ENCODE results near the gene DLGAP1. TPM values are rescaled to one million over a fixed set of nuclear protein-coding genes. Genes with fewer than 3 reads are reported as not detected.

DLGAP1 gene
- total and polyA plus RNA-seq, 2 donors, result 2.1 to 7.5 TPM

DNA sequence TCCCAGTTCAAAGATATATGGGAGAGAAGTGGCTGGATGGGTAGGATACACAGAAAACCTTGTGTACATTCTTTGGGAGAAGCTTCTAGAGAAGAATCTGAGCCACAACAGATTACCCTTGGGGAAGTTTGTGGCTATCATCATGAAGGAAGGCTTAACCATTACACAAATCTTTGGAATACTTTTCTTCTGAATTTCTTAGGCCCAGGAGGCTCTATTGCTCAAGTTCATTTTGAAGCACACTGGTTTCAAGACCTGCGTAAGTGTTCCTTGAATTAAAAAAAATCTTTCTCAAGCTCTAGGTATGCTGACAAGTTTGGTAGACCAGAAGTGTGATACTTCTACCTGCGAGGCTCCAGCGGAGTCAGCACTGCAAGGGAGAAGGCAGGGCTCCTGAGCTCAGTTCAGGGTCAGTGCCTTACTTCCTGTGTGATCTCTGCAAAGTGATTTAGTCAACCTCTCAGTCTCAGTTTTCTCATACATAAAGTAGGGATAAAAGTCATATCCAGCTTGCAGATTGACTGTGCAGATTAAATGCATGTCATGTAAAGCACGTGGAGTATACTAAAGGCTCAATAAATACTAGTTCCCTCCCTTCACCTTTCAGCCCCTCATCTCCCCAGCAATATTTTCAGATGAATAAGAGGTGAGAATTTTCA is 438.6 kb downstream of the DLGAP1 start:
- no peaks in the 10 kb centered on the region for H3K36me3 ChIP-seq (ENCODE audit: insufficient read depth)
- WGBS, result 85% methylated on average over 4 of the region's 4 CpGs
- H3K27ac ChIP-seq (ENCODE audit: low read depth), result no peak overlapping the region
- no peak overlapping the region for H3K4me3 ChIP-seq (ENCODE audit: low read depth, low read length)
- no peaks in the 10 kb centered on the region for H3K4me1 ChIP-seq (ENCODE audit: insufficient read depth)
- DNase-seq (ENCODE audit: extremely low spot score), result no peak

- Histone ChIP-seq H3K27ac (ENCODE audit: low read depth) (no peak overlapping the region), H3K4me1 (ENCODE audit: insufficient read depth) (no peaks in the 10 kb centered on the region), H3K4me3 (ENCODE audit: low read depth, low read length) (no peak overlapping the region), H3K36me3 (ENCODE audit: insufficient read depth) (no peaks in the 10 kb centered on the region)
- DNase-seq (ENCODE audit: extremely low spot score), result no peak
These were observed 447.3 kb downstream of the DLGAP1 start for GRCh38 chr18:4007846-4008245.

- WGBS, result 50% methylated on average over 8 of the region's 8 CpGs
- Histone ChIP-seq H3K4me1 (ENCODE audit: insufficient read depth) (no peaks in the 10 kb centered on the region), H3K4me3 (ENCODE audit: low read depth, low read length) (no peak overlapping the region), H3K36me3 (ENCODE audit: insufficient read depth) (no peaks in the 10 kb centered on the region), H3K27ac (ENCODE audit: low read depth) (no peak overlapping the region)
- no peak for DNase-seq (ENCODE audit: extremely low spot score)
These were observed 450.8 kb downstream of the DLGAP1 start for GRCh38 chr18:4004183-4004829.

GRCh38 chr18:3998698-3999333 is 456.3 kb downstream of the DLGAP1 start:
- no peak for DNase-seq (ENCODE audit: extremely low spot score)
- Histone ChIP-seq H3K27ac (ENCODE audit: low read depth) (no peak overlapping the region), H3K36me3 (ENCODE audit: insufficient read depth) (no peaks in the 10 kb centered on the region), H3K4me3 (ENCODE audit: low read depth, low read length) (no peak overlapping the region), H3K4me1 (ENCODE audit: insufficient read depth) (no peaks in the 10 kb centered on the region)
- 15% methylated on average over 4 of the region's 4 CpGs for WGBS

DNA sequence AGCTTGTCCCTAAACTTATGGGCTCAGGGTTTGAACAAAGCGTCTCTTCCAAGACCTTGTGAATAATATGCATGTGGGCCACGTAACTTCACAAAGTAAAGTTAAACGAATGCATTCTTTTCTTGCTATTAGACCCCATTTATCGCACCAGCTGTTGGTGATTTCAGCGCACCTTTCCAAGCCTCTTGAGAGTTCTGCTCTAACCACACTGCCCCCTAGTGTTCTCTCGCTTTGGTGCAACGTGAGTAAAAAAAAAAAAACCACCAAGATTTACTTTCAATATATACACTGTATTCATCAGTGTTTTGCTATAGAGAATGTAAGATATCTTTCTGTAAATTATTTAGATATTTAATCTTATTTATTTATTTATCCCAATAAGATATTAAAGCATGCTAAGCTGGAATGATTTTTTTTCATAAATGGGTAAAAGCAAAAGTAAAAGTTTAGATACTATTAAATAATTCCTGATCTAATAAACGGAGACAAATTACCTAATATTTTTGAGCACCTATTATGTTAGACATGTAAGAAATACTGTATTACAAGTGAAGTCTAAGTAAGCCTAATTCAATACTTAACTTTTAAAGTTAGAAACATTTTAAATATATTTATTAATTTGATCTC is 459.5 kb downstream of the DLGAP1 start:
- Histone ChIP-seq H3K27ac (ENCODE audit: low read depth) (no peak overlapping the region), H3K4me1 (ENCODE audit: insufficient read depth) (no peaks in the 10 kb centered on the region), H3K4me3 (ENCODE audit: low read depth, low read length) (no peak overlapping the region), H3K36me3 (ENCODE audit: insufficient read depth) (no peaks in the 10 kb centered on the region)
- 17% methylated on average over 8 of the region's 8 CpGs for WGBS
- peak; percentile 74 for DNase-seq (ENCODE audit: extremely low spot score)

GRCh38 chr18:3993941-3994687 is 461.0 kb downstream of the DLGAP1 start:
- Histone ChIP-seq H3K27ac (ENCODE audit: low read depth) (no peak overlapping the region), H3K4me3 (ENCODE audit: low read depth, low read length) (no peak overlapping the region), H3K4me1 (ENCODE audit: insufficient read depth) (no peaks in the 10 kb centered on the region), H3K36me3 (ENCODE audit: insufficient read depth) (no peaks in the 10 kb centered on the region)
- WGBS, result 78% methylated on average over 9 of the region's 9 CpGs
- DNase-seq (ENCODE audit: extremely low spot score), result no peak

DNA sequence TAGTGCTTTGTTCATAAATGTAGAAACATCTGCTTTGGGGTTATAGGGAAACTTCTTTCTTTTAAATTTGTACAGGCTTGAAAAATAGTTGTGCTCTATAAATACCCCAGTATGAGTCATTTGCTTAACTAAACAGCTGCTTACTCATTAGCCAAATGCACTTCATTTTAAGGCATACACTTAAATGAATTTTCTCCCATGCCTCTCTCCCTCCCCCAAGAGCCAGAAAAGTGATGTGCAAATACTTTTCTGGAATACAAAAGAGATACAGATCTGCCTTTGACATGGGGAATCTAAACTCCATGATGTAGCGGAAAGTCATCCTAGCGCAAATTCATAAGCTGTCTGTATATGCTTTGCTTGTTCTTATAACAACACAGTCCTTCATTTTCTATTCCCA is 469.4 kb downstream of the DLGAP1 start:
- DNase-seq (ENCODE audit: extremely low spot score), result no peak
- H3K4me3 ChIP-seq (ENCODE audit: low read depth, low read length), result no peak overlapping the region
- 97% methylated on average over 2 of the region's 2 CpGs for WGBS
- H3K27ac ChIP-seq (ENCODE audit: low read depth), result no peak overlapping the region
- no peaks in the 10 kb centered on the region for H3K36me3 ChIP-seq (ENCODE audit: insufficient read depth)
- no peaks in the 10 kb centered on the region for H3K4me1 ChIP-seq (ENCODE audit: insufficient read depth)

- H3K36me3 ChIP-seq (ENCODE audit: insufficient read depth), result no peaks in the 10 kb centered on the region
These were observed 470.1 kb downstream of the DLGAP1 start for GRCh38 chr18:3985020-3985419.

DNA sequence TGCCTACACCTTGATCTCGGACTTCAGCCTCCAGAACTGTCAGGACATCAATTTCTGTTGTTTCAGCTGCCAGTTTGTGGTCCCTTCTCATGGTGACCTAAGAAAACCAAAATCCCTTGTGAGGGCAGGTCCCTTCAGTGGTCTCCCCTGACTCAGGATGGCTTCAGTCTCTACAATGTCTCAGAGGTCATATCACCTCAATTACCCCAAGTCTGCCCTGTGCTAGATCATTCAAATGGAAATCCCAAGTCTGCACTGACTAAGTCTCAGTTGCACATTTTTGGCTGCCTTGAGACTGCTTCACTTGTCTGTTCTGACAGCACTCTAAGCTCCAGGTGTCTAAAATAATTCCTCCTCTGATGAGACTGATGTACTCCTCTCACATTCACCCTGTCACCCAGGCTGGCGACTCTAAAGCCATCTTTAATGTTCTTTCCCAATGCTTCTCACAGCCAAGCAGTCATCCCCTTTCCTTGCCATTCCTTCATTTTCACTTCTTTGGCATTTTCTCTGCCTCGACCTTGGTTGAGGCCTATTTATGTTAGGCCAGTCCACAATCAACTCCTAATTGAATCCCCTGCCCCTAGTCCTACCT is 470.8 kb downstream of the DLGAP1 start:
- WGBS, result 75% methylated on average over 3 of the region's 3 CpGs
- no peaks in the 10 kb centered on the region for H3K36me3 ChIP-seq (ENCODE audit: insufficient read depth)

More at GRCh38 chr18:3985020-3985419, 470.1 kb downstream of the DLGAP1 start:
- H3K27ac ChIP-seq (ENCODE audit: low read depth), result no peak overlapping the region
- no peak for DNase-seq (ENCODE audit: extremely low spot score)
- no peaks in the 10 kb centered on the region for H3K4me1 ChIP-seq (ENCODE audit: insufficient read depth)
- no peak overlapping the region for H3K4me3 ChIP-seq (ENCODE audit: low read depth, low read length)

GRCh38 chr18:3983351-3983969 is 471.6 kb downstream of the DLGAP1 start:
- 27% methylated on average over 5 of the region's 5 CpGs for WGBS
- no peak overlapping the region for H3K4me3 ChIP-seq (ENCODE audit: low read depth, low read length)
- no peaks in the 10 kb centered on the region for H3K36me3 ChIP-seq (ENCODE audit: insufficient read depth)
- H3K27ac ChIP-seq (ENCODE audit: low read depth), result no peak overlapping the region
- H3K4me1 ChIP-seq (ENCODE audit: insufficient read depth), result no peaks in the 10 kb centered on the region
- DNase-seq (ENCODE audit: extremely low spot score), result no peak

More for the DNA sequence above, 470.8 kb downstream of the DLGAP1 start:
- DNase-seq (ENCODE audit: extremely low spot score), result no peak
- Histone ChIP-seq H3K27ac (ENCODE audit: low read depth) (no peak overlapping the region), H3K4me1 (ENCODE audit: insufficient read depth) (no peaks in the 10 kb centered on the region), H3K4me3 (ENCODE audit: low read depth, low read length) (no peak overlapping the region)

- Histone ChIP-seq H3K36me3 (ENCODE audit: insufficient read depth) (no peaks in the 10 kb centered on the region), H3K27ac (ENCODE audit: low read depth) (no peak overlapping the region), H3K4me3 (ENCODE audit: low read depth, low read length) (no peak overlapping the region), H3K4me1 (ENCODE audit: insufficient read depth) (no peaks in the 10 kb centered on the region)
- no peak for DNase-seq (ENCODE audit: extremely low spot score)
- WGBS, result 68% methylated on average over 3 of the region's 3 CpGs
These were observed 472.6 kb downstream of the DLGAP1 start for GRCh38 chr18:3982541-3982940.

GRCh38 chr18:3979024-3979423 is 476.1 kb downstream of the DLGAP1 start:
- Histone ChIP-seq H3K4me3 (ENCODE audit: low read depth, low read length) (no peak overlapping the region), H3K4me1 (ENCODE audit: insufficient read depth) (no peaks in the 10 kb centered on the region), H3K27ac (ENCODE audit: low read depth) (no peak overlapping the region), H3K36me3 (ENCODE audit: insufficient read depth) (no peaks in the 10 kb centered on the region)
- DNase-seq (ENCODE audit: extremely low spot score), result no peak
- WGBS, result over 99% methylated on average over 4 of the region's 4 CpGs
